H1 (cell line): ENCODE data around the gene TUT1. TPM values are rescaled to one million over a fixed set of nuclear protein-coding genes. Genes with fewer than 3 reads are reported as not detected.

Experiments used
- BACH1 ChIP-seq: IDR thresholded peaks from 2 replicates; pipeline ENCODE4 v1.6.1; 2012; ENCODE audit warnings: low read length, improper control_type of control experiment
- EP300 ChIP-seq, 2 experiments: IDR thresholded peaks; 1 replicate in 1 of 2; 2 replicates in 1 of 2; pipeline ENCODE4 v1.6.1; 2011 to 2012; ENCODE audit warnings: low read depth in 2 of 2, low read length in 2 of 2, mild to moderate bottlenecking in 2 of 2, borderline replicate concordance in 1 of 2, inconsistent platforms in 1 of 2, moderate library complexity in 1 of 2
- GTF2F1 ChIP-seq: IDR thresholded peaks from 2 replicates; pipeline ENCODE4 v1.6.1; 2012; ENCODE audit warnings: low read depth, low read length, improper control_type of control experiment, borderline replicate concordance
- JUN ChIP-seq: IDR thresholded peaks from 2 replicates; pipeline ENCODE4 v1.6.1; 2011; ENCODE audit warnings: low read depth, mild to moderate bottlenecking, improper control_type of control experiment, low read length
- SIN3A ChIP-seq, 2 experiments: IDR thresholded peaks in 1 of 2; conservative IDR thresholded peaks in 1 of 2; 2 replicates each; pipeline ENCODE4 v1.6.1; 2011 to 2012; ENCODE audit warnings: low read length in 2 of 2, improper control_type of control experiment in 1 of 2, low read depth in 1 of 2, mild to moderate bottlenecking in 1 of 2
- SIRT6 ChIP-seq: IDR thresholded peaks from one replicate; pipeline ENCODE4 v1.7.1; 2012; ENCODE audit warnings: low read length, inconsistent platforms
- TCF12 ChIP-seq: IDR thresholded peaks from 2 replicates; pipeline ENCODE4 v1.6.1; 2011; ENCODE audit warnings: low read depth, mild to moderate bottlenecking, low read length
- polyA plus RNA-seq, 7 experiments: library from polyadenylated mRNA; depleted of rRNA in 3 of 7; stranded (reverse) in 5 of 7; unstranded in 2 of 7; fragments of >200 nt in 5 of 7; fragments of 200-250 nt in 2 of 7; gene quantifications; 1 replicate in 5 of 7; 2 replicates in 1 of 7; 4 replicates in 1 of 7; pipeline versions ENCODE4 v1.2.1 to v1.2.3, GENCODE V29; 2011 to 2013; ENCODE audit warnings: missing spikeins in 2 of 7, mixed read lengths in 2 of 7
- total RNA-seq: library from RNA; stranded (reverse); fragmentation: NEBNext Ultra II Directional; extraction: Animal tissue kit (Norgen Biotek cat#: 25700); gene quantifications from 2 replicates; pipeline ENCODE4 v1.2.1, GENCODE V29; 2021

The TUT1 gene
- total and polyA plus RNA-seq, 2 of the 8 experiments (the other 6 are each of a cell fraction or from before 2014, with no cell fraction given) = 17.8 to 24.6 TPM

GRCh38 chr11:62577046-62577714 lies 14.1 kb downstream of the TUT1 start (continued):
- no peak for TF ChIP-seq BACH1
- no peak for TF ChIP-seq SIRT6
- no peak for TF ChIP-seq GTF2F1
- no peak for TF ChIP-seq TCF12
- no peak for TF ChIP-seq JUN
- no peak for TF ChIP-seq EP300 (IDR thresholded peaks at IDR 0.05; ENCODE audit: borderline replicate concordance in 1 of 2, low read depth in 2 of 2, low read length in 2 of 2)
- no peak for TF ChIP-seq SIN3A (conservative IDR thresholded peaks at IDR 0.05 in 1 of 2, IDR thresholded peaks at IDR 0.05 in 1 of 2; ENCODE audit: low read depth in 1 of 2, low read length in 2 of 2)
